Measurements from ENCODE around the gene PHF19.

Gene PHF19

DNA sequence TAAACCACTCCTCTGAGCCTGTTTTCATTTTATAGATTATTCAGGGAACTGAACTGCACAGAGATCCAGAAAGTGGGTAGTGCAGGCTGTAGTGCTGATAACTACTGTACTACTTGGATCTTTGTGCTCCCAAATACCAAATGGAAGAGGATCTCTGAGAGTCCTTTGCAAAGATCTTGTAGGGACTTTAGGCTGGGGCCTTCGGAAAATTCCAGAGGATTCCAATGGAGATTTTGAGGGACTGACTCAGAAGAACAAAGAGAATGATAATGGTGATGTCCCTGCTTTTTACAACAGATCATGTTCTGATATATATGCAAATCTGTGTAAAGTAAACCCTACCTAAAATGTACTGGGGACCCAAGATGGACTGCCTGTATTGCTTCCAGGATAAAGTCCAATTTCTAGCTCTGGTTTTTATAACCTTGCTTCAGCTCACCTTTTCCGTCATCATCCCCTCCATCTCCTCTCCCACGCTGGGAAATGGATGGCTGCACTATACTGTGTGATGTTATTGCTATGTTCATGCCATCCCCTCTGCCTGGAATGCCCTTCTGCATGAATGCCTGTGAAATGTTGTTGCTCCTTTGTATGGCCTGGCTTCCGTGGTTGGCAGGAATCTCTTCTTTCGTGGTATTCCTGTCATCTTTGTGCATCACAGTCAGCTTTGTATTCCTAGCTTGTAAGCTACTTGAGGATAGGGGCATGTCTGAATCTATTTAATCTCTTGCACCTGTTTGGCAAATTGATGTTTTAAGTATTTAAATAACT, 24.6 kb downstream of the PHF19 start:
- no peak for DNase-seq

DNA sequence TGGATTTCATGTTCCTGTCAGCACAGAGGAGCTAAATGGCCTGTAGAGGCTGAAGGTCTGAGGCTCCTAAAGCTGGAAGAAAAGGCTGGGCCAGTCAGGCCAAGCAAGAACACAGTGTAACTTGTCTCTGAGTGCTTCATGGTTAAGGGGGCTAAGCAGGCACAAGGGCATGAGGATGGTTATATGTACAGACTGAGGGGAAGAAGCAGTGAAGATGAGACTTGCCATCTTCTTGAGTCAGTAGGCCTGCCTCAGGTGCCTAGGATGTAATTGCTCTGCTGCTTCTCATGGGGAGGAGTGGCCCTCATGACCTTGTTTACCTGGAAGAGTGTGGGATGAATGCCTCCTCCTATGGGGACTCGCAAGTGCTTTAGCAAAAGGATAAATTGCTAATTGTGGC, 25.5 kb downstream of the PHF19 start:
- DNase-seq = no peak

DNA sequence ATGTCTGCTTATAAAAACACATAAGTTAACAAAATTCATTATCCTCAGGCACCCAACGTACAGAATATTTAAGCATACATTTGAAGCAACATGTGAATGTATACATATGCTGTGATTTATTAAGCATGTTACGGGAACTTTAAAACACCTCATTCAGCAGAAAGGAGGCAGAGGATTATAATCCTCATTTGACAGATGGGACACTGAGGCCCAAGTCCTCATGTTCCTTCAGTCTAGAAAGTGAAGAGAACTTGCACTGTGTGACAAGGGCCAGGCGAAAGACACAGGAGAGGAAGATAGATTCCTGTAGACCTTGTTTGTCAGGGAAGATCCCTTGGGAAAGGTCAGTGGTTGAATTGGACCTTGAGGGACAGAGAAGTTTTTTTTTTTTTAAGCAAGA, 26.7 kb downstream of the PHF19 start:
- no peak for DNase-seq

DNA sequence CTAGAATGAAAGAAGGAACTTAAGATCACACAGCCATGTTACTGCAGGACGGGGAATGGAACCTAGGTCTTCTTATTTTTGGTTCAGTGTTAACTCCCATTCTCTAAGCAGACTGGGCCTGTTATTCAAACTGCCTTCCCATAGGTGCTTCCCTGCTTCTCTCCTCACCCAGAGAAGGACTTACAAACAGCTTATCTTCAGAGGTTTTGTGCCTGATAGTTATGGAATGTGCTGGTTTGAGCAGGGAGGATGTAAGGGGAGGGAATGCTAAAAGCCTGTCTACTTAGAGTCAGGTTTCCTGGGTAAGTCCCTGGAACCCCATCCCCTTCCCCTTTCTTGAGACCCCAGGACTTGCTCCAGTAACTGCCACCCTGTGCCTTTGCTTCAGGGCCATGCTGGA, 30.1 kb downstream of the PHF19 start:
- DNase-seq = no peak

DNA sequence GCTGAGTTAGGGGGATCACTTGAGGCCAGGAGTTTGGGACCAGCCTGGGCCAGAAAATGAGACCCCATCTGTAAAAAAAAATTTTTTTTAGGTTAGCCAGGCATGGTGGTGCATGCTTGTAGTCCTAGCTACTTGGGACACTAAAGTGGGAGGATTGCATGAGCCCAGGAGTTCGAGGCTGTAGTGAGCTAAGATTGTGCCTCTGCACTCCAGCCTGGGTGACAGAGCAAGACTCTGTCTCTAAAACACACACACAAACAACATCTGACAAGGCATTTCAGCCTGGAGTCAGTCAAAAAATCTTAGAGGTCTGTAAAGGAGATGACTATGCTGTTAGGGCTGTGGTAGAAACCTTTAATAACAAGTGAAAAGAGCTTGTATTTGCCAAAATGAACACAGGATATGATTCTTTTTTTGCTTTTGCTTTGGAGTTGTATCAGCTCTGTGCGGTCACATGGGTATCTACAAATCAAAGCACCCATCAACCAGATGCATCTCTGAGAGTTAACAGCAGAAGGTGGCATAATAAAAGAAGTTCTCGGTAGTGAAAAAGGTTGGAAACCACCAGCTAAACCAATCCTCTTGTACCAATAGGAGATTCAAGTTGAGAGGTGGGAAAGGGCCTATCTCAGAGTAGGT, 30.6 kb downstream of the PHF19 start:
- DNase-seq = no peak

DNA sequence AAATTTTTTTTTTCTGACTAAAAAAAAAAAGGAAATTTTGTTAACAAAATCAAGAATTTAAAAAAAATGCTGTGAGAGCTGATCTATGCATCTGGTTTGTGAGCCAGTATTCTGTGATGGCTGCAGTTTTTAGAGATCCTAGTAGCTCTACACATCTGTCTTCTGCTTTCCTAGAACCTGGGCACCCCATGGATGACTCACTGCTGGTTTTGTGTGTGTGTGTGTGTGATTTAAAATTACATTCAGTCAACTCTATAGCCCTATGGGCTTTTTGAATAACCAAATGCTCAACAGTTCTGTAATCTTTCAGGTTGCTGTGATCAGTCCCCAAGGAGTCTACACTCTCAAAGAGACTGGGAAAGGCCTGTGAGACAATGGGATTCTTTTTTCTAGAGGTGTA, 31.7 kb downstream of the PHF19 start:
- DNase-seq = peak; percentile 41

GRCh38 chr9:120842685-120843485, 34.1 kb downstream of the PHF19 start, which contains the start of gene PSMD5:
Gene PSMD5, minus strand, starts transcription at chr9:120842922. Its CDS starts 13 bp downstream, at chr9:120842909.
- DNase-seq = peak; percentile 98

DNA sequence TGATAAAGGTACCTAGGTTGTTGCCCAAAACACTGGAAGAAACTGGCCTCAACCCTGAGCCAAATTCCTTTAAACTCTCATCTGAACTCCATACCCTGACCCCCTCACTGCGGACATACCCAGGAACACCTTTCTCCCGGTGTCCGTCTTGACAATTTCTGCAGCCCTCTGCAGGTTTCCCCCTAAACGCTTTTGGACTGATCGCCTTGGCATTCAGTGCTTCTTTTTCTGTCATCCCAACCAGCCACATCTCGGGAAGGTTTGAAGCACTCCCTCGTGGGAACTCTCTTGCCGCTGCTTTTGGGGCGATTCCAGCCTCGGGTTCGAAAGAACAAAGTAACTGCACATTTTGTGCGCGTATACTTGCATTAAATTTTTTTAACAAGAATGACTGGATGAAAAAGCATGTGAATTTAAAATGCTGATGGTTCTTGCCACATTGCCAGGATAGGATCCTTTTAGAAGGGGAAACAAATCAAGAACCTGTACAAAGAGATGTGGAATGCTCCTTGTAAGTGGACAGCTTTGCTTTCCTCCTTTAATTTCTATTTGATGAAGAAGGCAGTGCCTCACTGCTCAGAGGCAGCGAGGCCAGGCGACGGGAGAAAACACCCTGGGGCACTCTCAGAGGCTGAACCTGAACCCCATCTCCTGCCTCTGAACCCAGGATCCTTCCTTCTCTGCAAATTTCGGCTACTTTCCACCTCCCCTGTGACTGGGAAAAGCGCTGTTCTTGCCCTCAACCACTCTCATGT, 34.9 kb downstream of the PHF19 start:
- DNase-seq = peak; percentile 30

- DNase-seq = no peak
These were observed 37.8 kb downstream of the PHF19 start for GRCh38 chr9:120839146-120839545.

GRCh38 chr9:120837921-120838320, 39.1 kb downstream of the PHF19 start:
- no peak for DNase-seq

DNA sequence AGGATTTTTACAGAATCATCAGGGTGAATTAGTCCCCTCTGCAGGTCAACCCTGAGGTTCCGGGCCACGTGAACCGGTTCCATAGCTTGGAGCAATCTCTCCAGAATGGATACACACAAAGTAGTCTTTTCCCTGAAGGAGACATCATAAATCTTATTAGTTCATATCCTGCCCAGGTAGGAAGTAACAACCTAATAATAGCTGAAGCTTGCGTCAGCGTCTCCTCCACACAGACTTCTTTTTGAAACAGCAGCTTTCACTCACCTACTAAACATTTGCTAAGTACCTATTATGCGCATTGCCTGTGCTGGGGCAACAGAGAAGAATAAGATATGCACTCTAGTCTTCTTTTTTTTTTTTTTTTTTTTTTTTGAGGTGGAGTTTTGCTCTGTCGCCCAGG, 43.7 kb downstream of the PHF19 start:
- DNase-seq = no peak

DNA sequence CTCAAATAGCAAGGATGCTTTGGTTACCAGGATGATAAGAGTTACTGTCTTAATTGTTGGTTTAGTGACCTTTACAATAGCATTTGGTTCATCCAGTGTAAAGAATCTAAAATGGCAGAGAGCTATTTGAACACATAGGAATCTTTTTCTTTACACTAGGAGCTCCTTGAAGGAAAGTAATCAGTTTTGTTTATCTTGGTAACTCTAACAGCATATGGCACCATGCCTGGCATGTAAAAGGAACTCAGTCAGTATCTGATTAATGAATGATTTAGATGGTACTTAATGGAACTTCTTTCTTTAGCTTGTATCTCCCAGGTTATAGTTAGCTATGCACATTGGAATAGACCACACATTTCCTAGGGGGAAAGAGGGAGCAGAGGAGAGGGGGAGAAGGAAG, 44.2 kb downstream of the PHF19 start:
- no peak for DNase-seq

GRCh38 chr9:120830865-120831264, 46.1 kb downstream of the PHF19 start:
- no peak for DNase-seq

DNA sequence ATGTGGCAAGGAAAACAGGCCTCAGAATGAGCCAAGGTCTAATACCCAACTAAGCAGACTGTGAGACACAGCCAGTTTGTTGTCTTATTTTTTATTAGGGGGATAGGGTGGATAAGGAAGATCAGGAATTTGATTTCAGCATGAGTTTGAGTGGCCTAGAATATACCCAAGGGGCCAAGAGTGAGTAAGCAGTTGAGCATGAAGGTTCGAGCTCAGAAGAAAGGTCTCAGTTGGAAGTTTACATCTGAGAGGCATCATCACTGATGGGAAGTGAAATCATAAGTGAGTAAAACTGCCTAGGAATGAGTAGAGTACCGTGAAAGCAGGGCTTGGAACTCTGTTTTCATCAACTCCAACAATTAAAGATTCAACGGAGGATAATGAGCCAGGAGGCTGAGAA, 46.8 kb downstream of the PHF19 start:
- no peak for DNase-seq

DNA sequence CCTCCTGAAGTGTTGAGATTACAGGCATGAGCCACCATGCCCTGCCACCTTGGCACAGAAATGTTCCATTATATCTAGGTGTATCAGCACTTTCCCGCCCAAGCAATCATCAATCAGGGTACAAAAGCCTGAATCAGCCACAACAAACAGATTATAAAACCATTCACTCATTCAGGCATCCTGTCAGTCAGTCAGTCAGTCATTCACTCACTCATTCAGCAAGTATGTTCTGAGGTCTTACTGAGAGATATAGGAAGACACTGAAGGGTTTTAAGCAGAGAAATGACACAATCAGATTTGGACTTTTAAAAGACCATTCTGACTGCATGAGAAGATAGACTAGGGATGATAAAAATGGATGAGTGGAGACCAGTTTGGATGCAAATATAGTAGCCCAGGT, 47.3 kb downstream of the PHF19 start:
- DNase-seq = no peak

DNA sequence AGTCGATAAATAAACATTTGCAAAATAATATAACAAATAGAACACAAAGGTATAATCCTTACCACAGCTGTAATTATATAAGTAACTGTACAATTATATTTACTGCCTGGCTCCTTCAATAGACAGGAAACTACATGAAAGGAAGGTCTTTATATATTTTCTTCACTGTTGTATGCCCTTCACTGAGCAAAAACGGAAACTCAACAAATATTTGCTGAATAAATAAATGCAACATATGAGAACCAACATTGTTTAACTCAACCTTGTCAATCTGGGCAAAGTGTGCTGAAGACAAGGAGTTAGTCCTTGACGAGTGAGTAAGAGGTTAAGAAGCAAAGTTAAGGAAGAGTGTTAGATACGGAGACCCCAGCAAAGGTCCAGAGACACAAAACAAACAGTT, 56.9 kb downstream of the PHF19 start:
- no peak for DNase-seq

GRCh38 chr9:120818595-120818994, 58.4 kb downstream of the PHF19 start:
- DNase-seq = no peak

GRCh38 chr9:120815075-120815474, 61.9 kb downstream of the PHF19 start:
- no peak for DNase-seq

DNA sequence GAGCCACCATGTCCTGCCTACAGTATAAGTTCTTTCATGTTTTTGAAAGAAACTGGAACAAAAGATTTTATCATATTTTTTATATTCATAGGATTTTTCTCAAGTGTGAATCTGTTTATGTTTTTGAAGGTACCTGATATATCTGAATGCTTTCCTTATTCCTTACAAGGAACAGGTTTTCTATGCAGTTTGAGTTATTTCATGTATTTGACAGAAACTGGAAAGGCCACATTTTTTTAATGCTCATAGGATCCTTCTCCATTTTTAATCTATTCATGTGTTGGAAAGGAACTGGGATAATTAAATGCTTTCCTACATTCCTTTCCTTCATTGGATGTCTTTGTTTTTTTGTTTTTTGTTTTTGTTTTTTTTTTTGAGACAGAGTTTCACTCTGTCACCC, 68.1 kb downstream of the PHF19 start:
- no peak for DNase-seq

GRCh38 chr9:120807607-120808379, 69.2 kb downstream of the PHF19 start:
- DNase-seq = no peak

Data from MV-4-11 (cell line).